K562 (cell line): ENCODE data around the gene CXCL1. TPM values are rescaled to one million over a fixed set of nuclear protein-coding genes. Genes with fewer than 3 reads are reported as not detected.

Source experiments
- ATAC-seq: fragments of 200-7000 bp; cut with Tn5 transposase; 3 replicates; pipeline ENCODE4 v1.9.1; 2020; ENCODE audit warnings: moderate library complexity
- BruUV-seq: library from RNA; stranded (reverse); fragments of 400-500 nt; replicated peaks from 2 replicates; lab custom pipeline; 2021; lab: Mats Ljungman, UMichigan
- CTCF ChIA-PET: fragments of 300-600 bp; formaldehyde crosslinking; extraction: SDS; loops from one replicate; lab custom pipeline; 2021; ENCODE audit warnings: low intra/inter-chr PET ratio; lab: Yijun Ruan, JAX
- POLR2A ChIA-PET: fragments of 300-600, 350-650 bp; sonication (Branson Sonifier 250); formaldehyde crosslinking; extraction: SDS; loops from one replicate; lab custom pipeline; 2021; ENCODE audit warnings: antibody characterized with exemption, inconsistent platforms; lab: Yijun Ruan, JAX
- DNase-seq, 4 experiments: peaks; one replicate each; pipeline versions ENCODE4 v3.0.0 to v3.0.0-alpha.2; 2011 to 2018; ENCODE audit warnings: low spot score in 3 of 4, mixed read lengths in 3 of 4; ENCODE audit errors: extremely low read depth in 1 of 4
- FAIRE-seq: peaks from 2 replicates; lab custom pipeline; 2011; peaks lifted over from hg19 to GRCh38; lab: Jason Lieb, UNC
- H2AFZ ChIP-seq: 2 replicates; pipeline ENCODE4 v1.6.0; 2011; ENCODE audit warnings: low read depth, low read length, control low read depth, inconsistent platforms
- H3K27ac ChIP-seq: fragments of 200-600 bp; 3 replicates; pipeline ENCODE4 v1.8.0; 2011; ENCODE audit warnings: low read depth, mild to moderate bottlenecking, control low read depth, inconsistent platforms, low read length, moderate library complexity, mixed read lengths; ENCODE audit errors: extremely low read depth
- H3K27me3 ChIP-seq, 2 experiments: fragments of 300-600 bp in 1 of 2; 2 replicates in 1 of 2; 3 replicates in 1 of 2; pipeline versions ENCODE4 v1.6.0 to v1.8.0; 2011; ENCODE audit warnings: inconsistent platforms in 2 of 2, low read length in 2 of 2, mild to moderate bottlenecking in 1 of 2, mixed read lengths in 1 of 2, moderate library complexity in 1 of 2; ENCODE audit not compliant: control insufficient read depth in 2 of 2, insufficient read depth in 2 of 2
- H3K36me3 ChIP-seq: fragments of 300-600 bp; 3 replicates; pipeline ENCODE4 v1.8.0; 2011; ENCODE audit warnings: mild to moderate bottlenecking, low read length, inconsistent platforms; ENCODE audit not compliant: control insufficient read depth, insufficient read depth
- H3K4me1 ChIP-seq, 2 experiments: fragments of 200-600 bp in 1 of 2; replicated peaks in 1 of 2; 2 replicates in 1 of 2; 3 replicates in 1 of 2; pipeline versions ENCODE4 v1.5.1 to v1.8.0; 2011; ENCODE audit warnings: inconsistent platforms in 2 of 2, low read length in 2 of 2, mild to moderate bottlenecking in 1 of 2, mixed read lengths in 1 of 2, moderate library complexity in 1 of 2; ENCODE audit not compliant: control insufficient read depth in 2 of 2, insufficient read depth in 2 of 2
- H3K4me2 ChIP-seq: 2 replicates; pipeline ENCODE4 v1.6.1; 2011; ENCODE audit warnings: low read length, control low read depth, inconsistent platforms, mixed read lengths; ENCODE audit not compliant: insufficient read depth
- H3K4me3 ChIP-seq: fragments of 200-600 bp; sonication (generic), shearing (Covaris generic); 2 replicates; pipeline ENCODE4 v1.5.1; 2016; ENCODE audit warnings: control low read depth, inconsistent platforms
- H3K79me2 ChIP-seq: fragments of 200-600 bp; 3 replicates; pipeline ENCODE4 v1.8.0; 2011; ENCODE audit warnings: low read length, inconsistent platforms; ENCODE audit not compliant: control insufficient read depth, insufficient read depth
- H3K9ac ChIP-seq, 2 experiments: 2 replicates each; pipeline versions ENCODE4 v1.6.0 to v1.6.1; 2011; ENCODE audit warnings: low read depth in 2 of 2, low read length in 2 of 2, control low read depth in 1 of 2, inconsistent platforms in 1 of 2, mild to moderate bottlenecking in 1 of 2, mixed read lengths in 1 of 2; ENCODE audit not compliant: insufficient read depth in 1 of 2
- H3K9me1 ChIP-seq: one replicate; pipeline ENCODE4 v1.6.0; 2011; ENCODE audit warnings: inconsistent platforms, mild to moderate bottlenecking, low read length, moderate library complexity; ENCODE audit not compliant: control insufficient read depth, insufficient read depth
- H3K9me3 ChIP-seq: replicated peaks from 2 replicates; pipeline ENCODE4 v1.5.1; 2011; ENCODE audit warnings: low read depth, low read length, inconsistent platforms; ENCODE audit not compliant: control insufficient read depth, insufficient read depth
- H4K20me1 ChIP-seq: replicated peaks from 2 replicates; pipeline ENCODE4 v1.6.1; 2011; ENCODE audit warnings: low read length, inconsistent platforms, mixed read lengths; ENCODE audit not compliant: control insufficient read depth, insufficient read depth
- CBX1 ChIP-seq: sonication (generic); IDR thresholded peaks from 2 replicates; pipeline ENCODE4 v1.6.1; 2016; ENCODE audit warnings: antibody characterized with exemption, low read depth, mild to moderate bottlenecking
- FOXP1 ChIP-seq: sonication (generic); formaldehyde crosslinking; IDR thresholded peaks from 2 replicates; pipeline ENCODE4 v1.8.0; 2022; ENCODE audit warnings: mild to moderate bottlenecking, missing genetic modification reagents
- HMG20B ChIP-seq: fragments of 250-450 bp; sonication (Bioruptor Pico); IDR thresholded peaks from 2 replicates; pipeline ENCODE4 v1.5.0; 2021; ENCODE audit warnings: mild to moderate bottlenecking
- HNRNPK ChIP-seq: fragments of 200-400 bp; formaldehyde crosslinking; IDR thresholded peaks from one replicate; pipeline ENCODE4 v1.6.1; 2018; ENCODE audit warnings: mild to moderate bottlenecking, low read depth, low read length; ENCODE audit not compliant: poor library complexity, severe bottlenecking
- PCBP2 ChIP-seq: fragments of 200-400 bp; formaldehyde crosslinking; IDR thresholded peaks from 2 replicates; pipeline ENCODE4 v1.6.1; 2018; ENCODE audit warnings: low read length, low read depth, mild to moderate bottlenecking, moderate library complexity; ENCODE audit not compliant: poor library complexity, severe bottlenecking
- PHB ChIP-seq: fragments of 250-450 bp; sonication (Bioruptor Pico); IDR thresholded peaks from 2 replicates; pipeline ENCODE4 v1.5.0; 2021
- RHOXF2B ChIP-seq: fragments of 250-450 bp; sonication (Bioruptor Pico); conservative IDR thresholded peaks from 2 replicates; pipeline ENCODE4 v1.5.1; 2021
- SRSF7 ChIP-seq: fragments of 200-400 bp; formaldehyde crosslinking; optimal IDR thresholded peaks from 2 replicates; pipeline ENCODE3; 2017; ENCODE audit warnings: mild to moderate bottlenecking, low read depth, low read length
- STAT5B ChIP-seq: fragments of 250-450 bp; sonication (Bioruptor Pico); IDR thresholded peaks from 2 replicates; pipeline ENCODE4 v1.8.0; 2021; ENCODE audit warnings: mild to moderate bottlenecking, inconsistent platforms
- ZNF23 ChIP-seq: fragments of 250-450 bp; sonication (Bioruptor Pico); IDR thresholded peaks from 2 replicates; pipeline ENCODE4 v1.4.0; 2020; ENCODE audit warnings: mild to moderate bottlenecking
- in situ Hi-C: fragments of 300-500 bp; cut with MboI; formaldehyde crosslinking; loops from 4 replicates; pipeline ENCODE4 v1.15.0; 2018; ENCODE audit warnings: inconsistent platforms, mixed read lengths
- intact Hi-C: fragments of 100-400 bp; cut with micrococcal nuclease; formaldehyde crosslinking; loops from 2 replicates; pipeline ENCODE4 v1.14.2; 2022
- polyA plus RNA-seq, 8 experiments: library from polyadenylated mRNA; depleted of rRNA in 4 of 8; stranded (reverse) in 5 of 8; unstranded in 3 of 8; fragments of >200 nt; fragmentation: Nextera tagmentation in 2 of 8; fragmentation: Illumina TruSeq in 1 of 8; extraction: Ambion mirVana in 2 of 8; extraction: Trizol in 1 of 8; gene quantifications; 2 replicates each; pipeline versions ENCODE4 v1.2.1 to v1.2.3, GENCODE V29; 2011 to 2014; ENCODE audit warnings: inconsistent platforms in 1 of 8, missing spikeins in 1 of 8
- total RNA-seq, 7 experiments: library from RNA; depleted of rRNA in 6 of 7; stranded (reverse); fragments of >200 nt in 6 of 7; fragmentation: Illumina TruSeq in 2 of 7; extraction: Trizol in 2 of 7; gene quantifications; 2 replicates each; pipeline versions ENCODE4 v1.2.1 to v1.2.3, GENCODE V29; 2011 to 2021; ENCODE audit warnings: low replicate concordance in 1 of 7
- TF ChIP-seq, protein P1 (sequence below): sonication (generic); formaldehyde crosslinking; IDR thresholded peaks from 2 replicates; pipeline ENCODE4 v1.8.1; 2023; ENCODE audit warnings: mild to moderate bottlenecking, missing genetic modification reagents
- TF ChIP-seq, protein P2 (sequence below): fragments of 450-650 bp; IDR thresholded peaks from 2 replicates; pipeline ENCODE4 v1.6.1; 2016; ENCODE audit warnings: missing biosample characterization, missing genetic modification characterization
- TF ChIP-seq, protein P3 (sequence below): fragments of 250-450 bp; sonication (Bioruptor Pico); IDR thresholded peaks from 2 replicates; pipeline ENCODE4 v1.4.0; 2020
- TF ChIP-seq, protein P4 (sequence below): fragments of 450-650 bp; formaldehyde crosslinking; IDR thresholded peaks from 2 replicates; pipeline ENCODE4 v1.4.0; 2020; ENCODE audit warnings: mild to moderate bottlenecking

Gene CXCL1
- total and polyA plus RNA-seq, 9 of the 15 experiments (the other 6 are each of a cell fraction or from before 2014, with no cell fraction given), result 0.07 to 2.2 (median 0.32) TPM; not detected in 3

DNA sequence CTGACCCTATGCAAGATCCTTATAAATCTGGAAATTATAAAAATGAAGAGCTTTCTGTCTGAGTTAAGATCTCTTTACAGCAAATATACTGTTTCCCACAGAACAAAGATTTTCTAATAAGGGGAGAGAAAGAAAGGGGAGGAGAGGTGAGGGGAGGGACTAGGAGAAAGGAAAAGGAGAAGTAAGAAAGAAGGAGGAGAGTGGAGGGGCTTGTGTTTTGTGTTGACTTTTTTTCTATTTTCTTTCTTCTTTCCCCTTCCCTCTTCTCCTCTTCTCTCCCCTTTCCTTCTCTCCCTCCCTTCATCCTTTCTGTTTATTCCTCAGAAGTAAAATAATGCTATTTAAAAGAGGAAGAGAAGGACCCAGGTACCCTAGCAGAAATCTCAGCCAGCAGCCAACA, 26.5 kb upstream of the CXCL1 start:
- in situ Hi-C loops (no loop called here), intact Hi-C loops (no loop called here)
- H3K79me2 ChIP-seq, result no peaks in the 10 kb centered on the region
- CTCF ChIA-PET, result no interaction called here
- DNase-seq (no peak), ATAC-seq (no peak), FAIRE-seq (no peak)
- TF ChIP-seq FOXP1 (no peak), CBX1 (no peak), ZNF23 (CRISPR knock-in tag) (no peak), PHB (no peak), SRSF7 (no peak), RHOXF2B (no peak), HNRNPK (peak; percentile 71), STAT5B (CRISPR knock-in tag) (no peak), PCBP2 (peak; percentile 35), HMG20B (CRISPR knock-in tag) (no peak)
- TF ChIP-seq, protein P1, sequence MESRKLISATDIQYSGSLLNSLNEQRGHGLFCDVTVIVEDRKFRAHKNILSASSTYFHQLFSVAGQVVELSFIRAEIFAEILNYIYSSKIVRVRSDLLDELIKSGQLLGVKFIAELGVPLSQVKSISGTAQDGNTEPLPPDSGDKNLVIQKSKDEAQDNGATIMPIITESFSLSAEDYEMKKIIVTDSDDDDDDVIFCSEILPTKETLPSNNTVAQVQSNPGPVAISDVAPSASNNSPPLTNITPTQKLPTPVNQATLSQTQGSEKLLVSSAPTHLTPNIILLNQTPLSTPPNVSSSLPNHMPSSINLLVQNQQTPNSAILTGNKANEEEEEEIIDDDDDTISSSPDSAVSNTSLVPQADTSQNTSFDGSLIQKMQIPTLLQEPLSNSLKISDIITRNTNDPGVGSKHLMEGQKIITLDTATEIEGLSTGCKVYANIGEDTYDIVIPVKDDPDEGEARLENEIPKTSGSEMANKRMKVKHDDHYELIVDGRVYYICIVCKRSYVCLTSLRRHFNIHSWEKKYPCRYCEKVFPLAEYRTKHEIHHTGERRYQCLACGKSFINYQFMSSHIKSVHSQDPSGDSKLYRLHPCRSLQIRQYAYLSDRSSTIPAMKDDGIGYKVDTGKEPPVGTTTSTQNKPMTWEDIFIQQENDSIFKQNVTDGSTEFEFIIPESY, result no peak
- TF ChIP-seq, protein P2, sequence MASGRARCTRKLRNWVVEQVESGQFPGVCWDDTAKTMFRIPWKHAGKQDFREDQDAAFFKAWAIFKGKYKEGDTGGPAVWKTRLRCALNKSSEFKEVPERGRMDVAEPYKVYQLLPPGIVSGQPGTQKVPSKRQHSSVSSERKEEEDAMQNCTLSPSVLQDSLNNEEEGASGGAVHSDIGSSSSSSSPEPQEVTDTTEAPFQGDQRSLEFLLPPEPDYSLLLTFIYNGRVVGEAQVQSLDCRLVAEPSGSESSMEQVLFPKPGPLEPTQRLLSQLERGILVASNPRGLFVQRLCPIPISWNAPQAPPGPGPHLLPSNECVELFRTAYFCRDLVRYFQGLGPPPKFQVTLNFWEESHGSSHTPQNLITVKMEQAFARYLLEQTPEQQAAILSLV, result no peak
- TF ChIP-seq, protein P3, sequence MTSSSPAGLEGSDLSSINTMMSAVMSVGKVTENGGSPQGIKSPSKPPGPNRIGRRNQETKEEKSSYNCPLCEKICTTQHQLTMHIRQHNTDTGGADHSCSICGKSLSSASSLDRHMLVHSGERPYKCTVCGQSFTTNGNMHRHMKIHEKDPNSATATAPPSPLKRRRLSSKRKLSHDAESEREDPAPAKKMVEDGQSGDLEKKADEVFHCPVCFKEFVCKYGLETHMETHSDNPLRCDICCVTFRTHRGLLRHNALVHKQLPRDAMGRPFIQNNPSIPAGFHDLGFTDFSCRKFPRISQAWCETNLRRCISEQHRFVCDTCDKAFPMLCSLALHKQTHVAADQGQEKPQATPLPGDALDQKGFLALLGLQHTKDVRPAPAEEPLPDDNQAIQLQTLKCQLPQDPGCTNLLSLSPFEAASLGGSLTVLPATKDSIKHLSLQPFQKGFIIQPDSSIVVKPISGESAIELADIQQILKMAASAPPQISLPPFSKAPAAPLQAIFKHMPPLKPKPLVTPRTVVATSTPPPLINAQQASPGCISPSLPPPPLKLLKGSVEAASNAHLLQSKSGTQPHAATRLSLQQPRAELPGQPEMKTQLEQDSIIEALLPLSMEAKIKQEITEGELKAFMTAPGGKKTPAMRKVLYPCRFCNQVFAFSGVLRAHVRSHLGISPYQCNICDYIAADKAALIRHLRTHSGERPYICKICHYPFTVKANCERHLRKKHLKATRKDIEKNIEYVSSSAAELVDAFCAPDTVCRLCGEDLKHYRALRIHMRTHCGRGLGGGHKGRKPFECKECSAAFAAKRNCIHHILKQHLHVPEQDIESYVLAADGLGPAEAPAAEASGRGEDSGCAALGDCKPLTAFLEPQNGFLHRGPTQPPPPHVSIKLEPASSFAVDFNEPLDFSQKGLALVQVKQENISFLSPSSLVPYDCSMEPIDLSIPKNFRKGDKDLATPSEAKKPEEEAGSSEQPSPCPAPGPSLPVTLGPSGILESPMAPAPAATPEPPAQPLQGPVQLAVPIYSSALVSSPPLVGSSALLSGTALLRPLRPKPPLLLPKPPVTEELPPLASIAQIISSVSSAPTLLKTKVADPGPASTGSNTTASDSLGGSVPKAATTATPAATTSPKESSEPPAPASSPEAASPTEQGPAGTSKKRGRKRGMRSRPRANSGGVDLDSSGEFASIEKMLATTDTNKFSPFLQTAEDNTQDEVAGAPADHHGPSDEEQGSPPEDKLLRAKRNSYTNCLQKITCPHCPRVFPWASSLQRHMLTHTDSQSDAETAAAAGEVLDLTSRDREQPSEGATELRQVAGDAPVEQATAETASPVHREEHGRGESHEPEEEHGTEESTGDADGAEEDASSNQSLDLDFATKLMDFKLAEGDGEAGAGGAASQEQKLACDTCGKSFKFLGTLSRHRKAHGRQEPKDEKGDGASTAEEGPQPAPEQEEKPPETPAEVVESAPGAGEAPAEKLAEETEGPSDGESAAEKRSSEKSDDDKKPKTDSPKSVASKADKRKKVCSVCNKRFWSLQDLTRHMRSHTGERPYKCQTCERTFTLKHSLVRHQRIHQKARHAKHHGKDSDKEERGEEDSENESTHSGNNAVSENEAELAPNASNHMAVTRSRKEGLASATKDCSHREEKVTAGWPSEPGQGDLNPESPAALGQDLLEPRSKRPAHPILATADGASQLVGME (CRISPR knock-in tag), result no peak
- TF ChIP-seq, protein P4, sequence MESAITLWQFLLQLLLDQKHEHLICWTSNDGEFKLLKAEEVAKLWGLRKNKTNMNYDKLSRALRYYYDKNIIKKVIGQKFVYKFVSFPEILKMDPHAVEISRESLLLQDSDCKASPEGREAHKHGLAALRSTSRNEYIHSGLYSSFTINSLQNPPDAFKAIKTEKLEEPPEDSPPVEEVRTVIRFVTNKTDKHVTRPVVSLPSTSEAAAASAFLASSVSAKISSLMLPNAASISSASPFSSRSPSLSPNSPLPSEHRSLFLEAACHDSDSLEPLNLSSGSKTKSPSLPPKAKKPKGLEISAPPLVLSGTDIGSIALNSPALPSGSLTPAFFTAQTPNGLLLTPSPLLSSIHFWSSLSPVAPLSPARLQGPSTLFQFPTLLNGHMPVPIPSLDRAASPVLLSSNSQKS (CRISPR knock-in tag), result no peak
- peaks cover 0 to 5% of the 10 kb centered on the region in 2 experiments; a peak in 2 of 5 replicates for H3K4me1 ChIP-seq
- H3K27me3 ChIP-seq, result no peaks in the 10 kb centered on the region
- POLR2A ChIA-PET, result no interaction called here
- no peaks in the 10 kb centered on the region for H3K36me3 ChIP-seq
- H4K20me1 ChIP-seq, result no peaks in the 10 kb centered on the region
- H2AFZ ChIP-seq, result no peak overlapping the region
- no peak overlapping the region for H3K9ac ChIP-seq
- no TSS peak for BruUV-seq
- no peak overlapping the region for H3K4me3 ChIP-seq
- no peak overlapping the region for H3K4me2 ChIP-seq
- H3K9me3 ChIP-seq, result no peaks in the 10 kb centered on the region
- H3K9me1 ChIP-seq, result no peaks in the 10 kb centered on the region
- H3K27ac ChIP-seq, result no peak overlapping the region
